ENCODE data around the gene TSPAN10. TPM values are rescaled to one million over a fixed set of nuclear protein-coding genes. Genes with fewer than 3 reads are reported as not detected.

Gene TSPAN10
- under 1 TPM in 2 of 4 donors, not detected in 2; 0.32 to 0.92 TPM for total RNA-seq

DNA sequence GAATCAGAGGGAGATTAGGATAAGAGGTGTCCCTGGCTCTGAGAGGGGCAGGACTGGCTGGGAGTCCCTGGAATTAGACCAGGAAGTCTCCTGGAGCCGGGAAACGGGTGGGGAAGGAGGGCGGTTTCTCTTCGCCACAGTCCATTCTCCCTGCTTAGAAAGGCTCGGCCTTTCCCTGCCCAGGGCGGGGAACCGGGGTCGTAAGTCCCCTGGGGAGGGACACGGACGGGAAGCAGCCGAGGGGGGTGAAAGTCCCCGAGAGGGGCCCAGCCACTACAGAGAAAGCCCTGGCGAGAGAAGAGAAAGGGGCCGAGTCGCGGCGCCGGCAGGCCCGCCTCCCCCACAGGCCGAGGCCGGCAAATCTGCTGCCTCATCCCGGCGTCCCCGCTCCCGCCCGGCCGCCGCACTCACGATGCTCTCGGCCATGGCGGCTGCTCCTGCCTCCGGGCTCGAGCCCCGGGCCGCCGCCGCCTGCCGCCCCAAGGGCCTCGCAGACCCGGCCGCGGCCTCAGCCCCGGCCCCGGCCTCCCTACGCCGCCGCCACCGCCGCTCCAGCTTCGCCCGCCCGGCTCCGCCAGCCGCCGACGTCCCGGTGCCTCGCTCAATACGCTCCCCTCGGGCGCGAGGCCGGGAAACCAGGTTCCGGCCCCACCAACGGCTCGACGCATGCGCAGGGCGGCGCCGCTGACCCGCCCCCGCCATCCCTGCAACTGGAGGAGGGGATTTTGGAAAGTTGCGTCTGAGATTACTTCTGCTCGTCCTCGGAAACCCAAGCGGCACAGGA is at the start of gene TSPAN10, which contains the start of gene NPLOC4:
TSPAN10 (plus strand) TSS at position 692 of the 784 bp plus-strand sequence. CDS start 5,217 bp downstream, outside the sequence.
NPLOC4 (minus strand) TSS at position 608 of the 784 bp plus-strand sequence; CDS start at position 426, 182 bp downstream.
- Histone ChIP-seq H3K27ac (replicated peaks in 1 of 4) (peak within 1 kb of the TSS; percentile 88 to 97 (median 92)), H3K27me3 (no peaks in the 10 kb centered on the region), H3K36me3 (peaks cover 0 to 2% (median 0%) of the 10 kb centered on the region in 4 donors), H3K9me3 (no peaks in the 10 kb centered on the region), H3K4me3 (peak within 1 kb of the TSS; percentile 89 to 98 (median 94)), H3K4me1 (peaks cover 35 to 44% (median 40%) of the 10 kb centered on the region in 4 donors)
- peak; percentile 91 to 96 for TF ChIP-seq POLR2AphosphoS5 (IDR thresholded peaks at IDR 0.05)
- peak; percentile 64 for TF ChIP-seq POLR2A (IDR thresholded peaks at IDR 0.05; ENCODE audit: low read depth)
- TF ChIP-seq EP300 (IDR thresholded peaks at IDR 0.05), result no peak
- TF ChIP-seq, protein P1, sequence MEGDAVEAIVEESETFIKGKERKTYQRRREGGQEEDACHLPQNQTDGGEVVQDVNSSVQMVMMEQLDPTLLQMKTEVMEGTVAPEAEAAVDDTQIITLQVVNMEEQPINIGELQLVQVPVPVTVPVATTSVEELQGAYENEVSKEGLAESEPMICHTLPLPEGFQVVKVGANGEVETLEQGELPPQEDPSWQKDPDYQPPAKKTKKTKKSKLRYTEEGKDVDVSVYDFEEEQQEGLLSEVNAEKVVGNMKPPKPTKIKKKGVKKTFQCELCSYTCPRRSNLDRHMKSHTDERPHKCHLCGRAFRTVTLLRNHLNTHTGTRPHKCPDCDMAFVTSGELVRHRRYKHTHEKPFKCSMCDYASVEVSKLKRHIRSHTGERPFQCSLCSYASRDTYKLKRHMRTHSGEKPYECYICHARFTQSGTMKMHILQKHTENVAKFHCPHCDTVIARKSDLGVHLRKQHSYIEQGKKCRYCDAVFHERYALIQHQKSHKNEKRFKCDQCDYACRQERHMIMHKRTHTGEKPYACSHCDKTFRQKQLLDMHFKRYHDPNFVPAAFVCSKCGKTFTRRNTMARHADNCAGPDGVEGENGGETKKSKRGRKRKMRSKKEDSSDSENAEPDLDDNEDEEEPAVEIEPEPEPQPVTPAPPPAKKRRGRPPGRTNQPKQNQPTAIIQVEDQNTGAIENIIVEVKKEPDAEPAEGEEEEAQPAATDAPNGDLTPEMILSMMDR (IDR thresholded peaks at IDR 0.05), result peak in 1 of 3 experiments; percentile 32
- 0% methylated on average over 26 of the region's 77 CpGs for WGBS
- peak; percentile 96 for DNase-seq (ENCODE audit: extremely low spot score)
- intact Hi-C loops (cut with DNase I), result loop anchor here (2.0 kb wide), 1 partner anchor 30 kb away; the partner anchor contains the start of genes CCDC137 and OXLD1

DNA sequence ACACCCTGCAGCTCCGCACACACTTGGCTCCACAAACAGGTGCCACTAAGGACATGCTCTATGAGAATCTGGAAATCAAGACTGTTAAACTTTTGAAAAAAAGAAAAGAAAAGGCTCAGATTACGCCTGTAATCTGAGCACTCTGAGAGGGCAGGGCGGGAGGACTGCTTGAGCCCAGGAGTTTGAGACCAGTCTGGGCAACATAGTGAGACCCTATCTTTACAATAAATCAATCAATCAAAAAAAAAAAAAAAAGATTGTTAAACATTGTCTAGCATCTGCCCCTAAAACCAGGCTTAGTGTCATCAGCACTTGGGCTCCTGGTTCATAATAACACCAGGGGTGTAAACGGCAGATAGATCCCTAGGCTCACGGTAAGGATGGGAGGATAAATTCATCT is 47.4 kb upstream of the TSPAN10 start:
- no peaks in the 10 kb centered on the region for H3K27me3 ChIP-seq
- TF ChIP-seq POLR2A (IDR thresholded peaks at IDR 0.05; ENCODE audit: low read depth), result no peak
- TF ChIP-seq, protein P1 (IDR thresholded peaks at IDR 0.05), result no peak
- TF ChIP-seq EP300 (IDR thresholded peaks at IDR 0.05), result no peak
- TF ChIP-seq POLR2AphosphoS5 (IDR thresholded peaks at IDR 0.05), result no peak
- no peaks in the 10 kb centered on the region for H3K9me3 ChIP-seq
- no peak overlapping the region for H3K27ac ChIP-seq (replicated peaks in 1 of 4)
- H3K4me3 ChIP-seq, result no peak overlapping the region
- no peak for DNase-seq (ENCODE audit: extremely low spot score)
- intact Hi-C loops (cut with DNase I), result no loop called here
- no peaks in the 10 kb centered on the region for H3K4me1 ChIP-seq
- 85% methylated on average over 5 of the region's 5 CpGs for WGBS
- H3K36me3 ChIP-seq, result peaks cover 60 to 100% (median 96%) of the 10 kb centered on the region in 4 donors

DNA sequence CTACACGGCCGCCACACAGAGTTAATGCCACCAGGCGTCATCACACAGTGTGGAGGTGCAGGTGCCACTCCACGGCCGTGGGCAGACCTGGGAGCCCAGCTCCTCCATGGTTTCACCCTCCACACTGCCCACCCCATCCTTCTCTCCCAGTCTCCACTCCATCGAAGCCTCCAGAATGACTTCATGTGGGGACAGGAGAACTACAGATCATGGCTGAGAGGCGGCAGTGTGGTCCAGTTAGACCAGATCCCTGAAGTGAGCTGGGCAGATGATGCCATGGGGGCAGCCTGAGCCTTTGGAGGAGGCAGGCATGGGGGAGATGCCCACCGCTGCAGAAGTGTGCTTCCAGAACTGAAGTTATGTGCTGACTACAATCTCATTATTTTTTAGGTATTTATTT is 46.9 kb upstream of the TSPAN10 start:
- WGBS, result 86% methylated on average over 7 of the region's 8 CpGs
- H3K9me3 ChIP-seq, result no peaks in the 10 kb centered on the region
- no peak for DNase-seq (ENCODE audit: extremely low spot score)
- no peaks in the 10 kb centered on the region for H3K4me1 ChIP-seq
- H3K27ac ChIP-seq (replicated peaks in 1 of 4), result no peak overlapping the region
- TF ChIP-seq, protein P1 (IDR thresholded peaks at IDR 0.05), result no peak
- TF ChIP-seq EP300 (IDR thresholded peaks at IDR 0.05), result no peak
- TF ChIP-seq POLR2AphosphoS5 (IDR thresholded peaks at IDR 0.05), result no peak
- no peak for TF ChIP-seq POLR2A (IDR thresholded peaks at IDR 0.05; ENCODE audit: low read depth)
- H3K36me3 ChIP-seq, result peaks cover 65 to 100% (median 97%) of the 10 kb centered on the region in 4 donors
- intact Hi-C loops (cut with DNase I), result no loop called here
- no peak overlapping the region for H3K4me3 ChIP-seq
- no peaks in the 10 kb centered on the region for H3K27me3 ChIP-seq

DNA sequence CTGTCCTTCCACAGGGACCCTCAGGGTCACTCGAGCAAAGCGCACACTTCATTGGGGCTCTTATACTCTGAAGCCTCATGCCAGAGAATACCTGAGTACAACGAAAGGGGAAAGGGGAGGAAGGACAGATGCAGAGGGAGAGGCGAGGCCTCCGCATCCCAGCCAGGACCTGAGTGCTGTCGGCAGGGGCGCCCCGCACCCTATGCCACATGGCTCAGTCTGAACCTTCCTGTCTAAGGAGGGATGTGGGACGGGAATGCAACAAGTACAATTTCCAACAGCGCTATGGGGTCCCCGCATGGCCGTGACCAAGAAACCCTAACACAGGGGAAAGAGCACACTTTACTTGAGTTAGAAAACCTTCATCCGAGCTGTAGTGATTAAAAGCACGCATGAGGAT is 45.0 kb upstream of the TSPAN10 start:
- intact Hi-C loops (cut with DNase I), result no loop called here

More for the DNA sequence above, 45.0 kb upstream of the TSPAN10 start:
- TF ChIP-seq POLR2AphosphoS5 (IDR thresholded peaks at IDR 0.05) (no peak), EP300 (IDR thresholded peaks at IDR 0.05) (no peak), POLR2A (IDR thresholded peaks at IDR 0.05; ENCODE audit: low read depth) (no peak)
- TF ChIP-seq, protein P1 (IDR thresholded peaks at IDR 0.05), result no peak
- H3K36me3 ChIP-seq, result peaks cover 71 to 100% (median 97%) of the 10 kb centered on the region in 4 donors
- H3K9me3 ChIP-seq, result no peaks in the 10 kb centered on the region
- no peak overlapping the region for H3K27ac ChIP-seq (replicated peaks in 1 of 4)
- H3K27me3 ChIP-seq, result no peaks in the 10 kb centered on the region
- H3K4me1 ChIP-seq, result no peaks in the 10 kb centered on the region
- WGBS, result 90% methylated on average over 11 of the region's 14 CpGs
- DNase-seq (ENCODE audit: extremely low spot score), result no peak
- H3K4me3 ChIP-seq, result no peak overlapping the region
